ENCODE results near the gene PCBP3. TPM values are rescaled to one million over a fixed set of nuclear protein-coding genes. Genes with fewer than 3 reads are reported as not detected.

The PCBP3 gene
- total and polyA plus RNA-seq, 2 of the 8 experiments (the other 6 are each of a cell fraction or from before 2014, with no cell fraction given): 3.5 to 6.3 TPM

DNA sequence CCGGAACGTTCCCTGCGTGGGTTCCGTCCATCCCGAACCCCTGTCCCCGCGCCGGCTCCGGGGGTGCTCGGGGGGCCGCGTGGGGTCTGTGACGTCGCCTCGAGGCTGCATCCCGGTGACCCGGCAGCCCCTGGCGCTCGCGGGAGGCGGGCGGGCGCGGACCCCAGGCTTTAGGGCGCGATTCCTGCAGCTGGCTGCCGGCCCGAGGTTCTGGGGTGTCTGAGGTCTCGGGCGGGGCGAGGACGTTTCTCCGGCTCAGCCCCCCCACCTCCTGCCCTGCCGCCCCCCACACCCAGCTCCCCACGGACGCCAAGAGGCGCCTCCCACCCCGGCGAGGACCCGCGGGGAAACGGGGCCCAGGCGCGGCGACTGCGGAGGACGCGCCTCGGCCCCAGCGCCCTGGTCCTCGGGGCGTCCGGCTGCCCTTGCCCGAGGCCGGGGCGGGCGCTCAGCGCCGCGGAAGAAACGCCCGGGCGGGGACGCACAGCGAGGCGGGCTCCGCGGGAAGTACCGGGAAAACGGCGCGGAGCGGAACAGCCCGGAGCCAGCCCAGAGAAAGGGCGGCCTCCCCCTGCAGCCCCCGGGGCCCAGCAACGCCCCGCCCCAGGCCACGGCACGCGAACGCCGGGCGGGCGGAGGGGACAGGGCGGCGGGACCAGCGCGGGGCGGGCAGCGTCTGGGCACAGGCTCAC, 1.3 kb upstream of the PCBP3 start (continued):
- TF ChIP-seq CHD7 (IDR thresholded peaks at IDR 0.05; ENCODE audit: insufficient replicate concordance, low read length): no peak
- TF ChIP-seq, protein P1, sequence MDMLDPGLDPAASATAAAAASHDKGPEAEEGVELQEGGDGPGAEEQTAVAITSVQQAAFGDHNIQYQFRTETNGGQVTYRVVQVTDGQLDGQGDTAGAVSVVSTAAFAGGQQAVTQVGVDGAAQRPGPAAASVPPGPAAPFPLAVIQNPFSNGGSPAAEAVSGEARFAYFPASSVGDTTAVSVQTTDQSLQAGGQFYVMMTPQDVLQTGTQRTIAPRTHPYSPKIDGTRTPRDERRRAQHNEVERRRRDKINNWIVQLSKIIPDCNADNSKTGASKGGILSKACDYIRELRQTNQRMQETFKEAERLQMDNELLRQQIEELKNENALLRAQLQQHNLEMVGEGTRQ (IDR thresholded peaks at IDR 0.05; ENCODE audit: low read length): no peak
- TF ChIP-seq CTCF (IDR thresholded peaks at IDR 0.05; ENCODE audit: control extremely low read depth in 1 of 3, insufficient read depth in 1 of 3, low read depth in 1 of 3, low read length in 3 of 3): no peak
- no peak for TF ChIP-seq TAF1 (IDR thresholded peaks at IDR 0.05; ENCODE audit: low read depth, low read length)
- TF ChIP-seq KDM4A (IDR thresholded peaks at IDR 0.05; ENCODE audit: low read depth, low read length, severe bottlenecking): peak; percentile 78
- peak; percentile 43 for TF ChIP-seq EZH2 (IDR thresholded peaks at IDR 0.05; ENCODE audit: low read depth, low read length, severe bottlenecking)
